Measurements from ENCODE around the gene SP1. TPM values are rescaled to one million over a fixed set of nuclear protein-coding genes. Genes with fewer than 3 reads are reported as not detected.
A peak's percentile ranks its signal among the peaks of the same experiment; 100 is the strongest.
"Not testable (repeated sequence)": the region's sequence is repeated elsewhere in the genome, so short reads cannot be mapped to it uniquely, and the experiment has no call there.

The SP1 gene
- total and polyA plus RNA-seq, 3 donors from 2014 or later, result 58.6 to 86.0 (median 75.4) TPM

DNA sequence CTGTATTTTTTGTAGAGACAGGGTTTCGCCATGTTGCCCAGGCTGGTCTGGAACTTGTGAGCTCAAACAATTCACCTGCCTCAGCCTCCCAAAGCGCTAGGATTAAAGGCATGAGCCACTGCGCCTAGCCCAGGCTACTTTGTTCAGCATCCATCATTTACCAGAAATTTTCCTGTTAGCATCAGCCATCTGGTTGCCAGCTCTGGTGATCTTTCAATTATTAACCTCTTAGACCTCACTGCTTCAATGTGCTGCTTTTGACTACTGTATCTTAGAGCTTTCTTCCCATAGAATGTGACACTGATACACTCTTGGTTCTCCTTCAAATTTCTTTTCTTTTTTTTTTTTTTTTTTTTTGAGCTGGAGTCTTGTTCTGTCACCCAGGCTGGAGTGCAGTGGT lies 38.2 kb downstream of the SP1 start:
- DNase-seq, result no peak
- no peak for TF ChIP-seq POLR2A (IDR thresholded peaks at IDR 0.05)
- TF ChIP-seq, protein P1, sequence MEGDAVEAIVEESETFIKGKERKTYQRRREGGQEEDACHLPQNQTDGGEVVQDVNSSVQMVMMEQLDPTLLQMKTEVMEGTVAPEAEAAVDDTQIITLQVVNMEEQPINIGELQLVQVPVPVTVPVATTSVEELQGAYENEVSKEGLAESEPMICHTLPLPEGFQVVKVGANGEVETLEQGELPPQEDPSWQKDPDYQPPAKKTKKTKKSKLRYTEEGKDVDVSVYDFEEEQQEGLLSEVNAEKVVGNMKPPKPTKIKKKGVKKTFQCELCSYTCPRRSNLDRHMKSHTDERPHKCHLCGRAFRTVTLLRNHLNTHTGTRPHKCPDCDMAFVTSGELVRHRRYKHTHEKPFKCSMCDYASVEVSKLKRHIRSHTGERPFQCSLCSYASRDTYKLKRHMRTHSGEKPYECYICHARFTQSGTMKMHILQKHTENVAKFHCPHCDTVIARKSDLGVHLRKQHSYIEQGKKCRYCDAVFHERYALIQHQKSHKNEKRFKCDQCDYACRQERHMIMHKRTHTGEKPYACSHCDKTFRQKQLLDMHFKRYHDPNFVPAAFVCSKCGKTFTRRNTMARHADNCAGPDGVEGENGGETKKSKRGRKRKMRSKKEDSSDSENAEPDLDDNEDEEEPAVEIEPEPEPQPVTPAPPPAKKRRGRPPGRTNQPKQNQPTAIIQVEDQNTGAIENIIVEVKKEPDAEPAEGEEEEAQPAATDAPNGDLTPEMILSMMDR (IDR thresholded peaks at IDR 0.05), result no peak
- 93 to 100% methylated on average over 3 of the region's 3 CpGs for WGBS, 2 donors
- H3K4me3 ChIP-seq, result no peak overlapping the region
- H3K27ac ChIP-seq, result no peak overlapping the region
- no peaks in the 10 kb centered on the region for H3K27me3 ChIP-seq
- no peaks in the 10 kb centered on the region for H3K9me3 ChIP-seq
- intact Hi-C loops (cut with DNase I; ENCODE audit: low total_unique reads), result no loop called here
- no peaks in the 10 kb centered on the region for H3K36me3 ChIP-seq (ENCODE audit: low read depth, missing control alignments)
- H3K4me1 ChIP-seq, result peaks cover 20% of the 10 kb centered on the region

GRCh38 chr12:53419756-53420155 lies 39.8 kb downstream of the SP1 start:
- TF ChIP-seq, protein P1 (IDR thresholded peaks at IDR 0.05), result no peak
- no peak for TF ChIP-seq POLR2A (IDR thresholded peaks at IDR 0.05)
- intact Hi-C loops (cut with DNase I; ENCODE audit: low total_unique reads), result loop anchor here (5.0 kb wide), 1 partner anchor 67 kb away; no protein-coding TSS in a partner anchor

GRCh38 chr12:53422247-53422646 lies 42.3 kb downstream of the SP1 start:
- not testable (repeated sequence) for H3K36me3 ChIP-seq (ENCODE audit: low read depth, missing control alignments); H3K9me3 ChIP-seq; H3K27me3 ChIP-seq; DNase-seq; H3K27ac ChIP-seq
- intact Hi-C loops (cut with DNase I; ENCODE audit: low total_unique reads), result loop anchor here (5.0 kb wide), 1 partner anchor 70 kb away; no protein-coding TSS in a partner anchor
- H3K4me1 ChIP-seq, result peaks cover 29% of the 10 kb centered on the region
- 64 to 71% methylated on average over 7 to 12 of the region's 12 CpGs for WGBS, 2 donors
- H3K4me3 ChIP-seq, result peak overlapping the region in 1 of 2 donors; percentile 4

More at GRCh38 chr12:53419756-53420155, 39.8 kb downstream of the SP1 start:
- Histone ChIP-seq H3K4me1 (peaks cover 26% of the 10 kb centered on the region), H3K36me3 (ENCODE audit: low read depth, missing control alignments) (no peaks in the 10 kb centered on the region), H3K27me3 (no peaks in the 10 kb centered on the region), H3K27ac (no peak overlapping the region), H3K4me3 (no peak overlapping the region), H3K9me3 (no peaks in the 10 kb centered on the region)
- 88 to 92% methylated on average over 2 of the region's 2 CpGs for WGBS, 2 donors
- no peak for DNase-seq

- DNase-seq, result no peak
- 78 to 81% methylated on average over 1 of the region's 1 CpG for WGBS, 2 donors
These were observed 43.6 kb downstream of the SP1 start, which contains the start of gene AMHR2 for GRCh38 chr12:53423597-53423996. Gene AMHR2, plus strand, starts transcription at chr12:53423855. Its CDS starts 80 bp downstream, at chr12:53423935.

GRCh38 chr12:53424626-53425514 lies 44.9 kb downstream of the SP1 start:
- no peak for TF ChIP-seq POLR2A (IDR thresholded peaks at IDR 0.05)
- TF ChIP-seq, protein P1 (IDR thresholded peaks at IDR 0.05), result no peak
- Histone ChIP-seq H3K27ac (peak overlapping the region; percentile 65 to 81), H3K4me3 (peak overlapping the region in 1 of 2 donors; percentile 5), H3K4me1 (peaks cover 29% of the 10 kb centered on the region), H3K36me3 (ENCODE audit: low read depth, missing control alignments) (no peaks in the 10 kb centered on the region), H3K9me3 (no peaks in the 10 kb centered on the region), H3K27me3 (no peaks in the 10 kb centered on the region)
- intact Hi-C loops (cut with DNase I; ENCODE audit: low total_unique reads), result loop anchor here (5.0 kb wide), 1 partner anchor 73 kb away; no protein-coding TSS in a partner anchor
- WGBS, 2 donors, result 40 to 66% methylated on average over 8 to 9 of the region's 9 CpGs
- peak; percentile 88 for DNase-seq

More at GRCh38 chr12:53423597-53423996, 43.6 kb downstream of the SP1 start, which contains the start of gene AMHR2:
- H3K4me3 ChIP-seq, result no peak within 1 kb of the TSS
- TF ChIP-seq, protein P1 (IDR thresholded peaks at IDR 0.05), result no peak
- TF ChIP-seq POLR2A (IDR thresholded peaks at IDR 0.05), result no peak
- H3K36me3 ChIP-seq (ENCODE audit: low read depth, missing control alignments), result no peaks in the 10 kb centered on the region
- intact Hi-C loops (cut with DNase I; ENCODE audit: low total_unique reads), result loop anchor here (5.0 kb wide), 1 partner anchor 71 kb away; no protein-coding TSS in a partner anchor
- peaks cover 29% of the 10 kb centered on the region for H3K4me1 ChIP-seq
- H3K27ac ChIP-seq, result peak within 1 kb of the TSS in 1 of 2 donors; percentile 39
- H3K9me3 ChIP-seq, result no peaks in the 10 kb centered on the region
- H3K27me3 ChIP-seq, result no peaks in the 10 kb centered on the region

All from testis (tissue), 3 donors.